Uterus (tissue), 2 donors: ENCODE data around the gene CLDN6.

Source experiments
- CTCF ChIP-seq, 4 experiments: fragments of 200-600 bp in 2 of 4; fragments of 450-650 bp in 2 of 4; sonication (generic) in 2 of 4; IDR thresholded peaks; one replicate each; pipeline ENCODE4 v1.5.1; 2016 to 2019; ENCODE audit warnings: antibody characterized with exemption in 4 of 4, mild to moderate bottlenecking in 2 of 4, moderate library complexity in 1 of 4
- POLR2A ChIP-seq, 2 donors: fragments of 450-650 bp; IDR thresholded peaks; one replicate each; pipeline ENCODE4 v1.6.1; 2016; ENCODE audit warnings: antibody characterized with exemption in 2 of 2, mild to moderate bottlenecking in 1 of 2, moderate library complexity in 1 of 2

GRCh38 chr16:3028716-3029319 is 10.8 kb upstream of the CLDN6 start:
- TF ChIP-seq CTCF (IDR thresholded peaks at IDR 0.05), result no peak
- no peak for TF ChIP-seq POLR2A (IDR thresholded peaks at IDR 0.05)
